T-helper 1 cell treated with Interleukin-12 subunit alpha and Interleukin-12 subunit beta and Interleukin-4 antibody, amounts not matched to agents 30 ng/mL and 1 ng/mL, for 36 hours (primary cell): Measurements from ENCODE around the gene PLEKHG7. TPM values are rescaled to one million over a fixed set of nuclear protein-coding genes. Genes with fewer than 3 reads are reported as not detected.
"Not testable (repeated sequence)": the region's sequence is repeated elsewhere in the genome, so short reads cannot be mapped to it uniquely, and the experiment has no call there.

Experiments used
- intact Hi-C: fragments of 100-400 bp; cut with micrococcal nuclease; formaldehyde crosslinking; loops from one replicate; pipeline ENCODE4 v1.15.1; 2024
- total RNA-seq: library from RNA; stranded (reverse); gene quantifications from 2 replicates; pipeline ENCODE4 v1.2.3, GENCODE V29; 2022

PLEKHG7 gene, protein sequence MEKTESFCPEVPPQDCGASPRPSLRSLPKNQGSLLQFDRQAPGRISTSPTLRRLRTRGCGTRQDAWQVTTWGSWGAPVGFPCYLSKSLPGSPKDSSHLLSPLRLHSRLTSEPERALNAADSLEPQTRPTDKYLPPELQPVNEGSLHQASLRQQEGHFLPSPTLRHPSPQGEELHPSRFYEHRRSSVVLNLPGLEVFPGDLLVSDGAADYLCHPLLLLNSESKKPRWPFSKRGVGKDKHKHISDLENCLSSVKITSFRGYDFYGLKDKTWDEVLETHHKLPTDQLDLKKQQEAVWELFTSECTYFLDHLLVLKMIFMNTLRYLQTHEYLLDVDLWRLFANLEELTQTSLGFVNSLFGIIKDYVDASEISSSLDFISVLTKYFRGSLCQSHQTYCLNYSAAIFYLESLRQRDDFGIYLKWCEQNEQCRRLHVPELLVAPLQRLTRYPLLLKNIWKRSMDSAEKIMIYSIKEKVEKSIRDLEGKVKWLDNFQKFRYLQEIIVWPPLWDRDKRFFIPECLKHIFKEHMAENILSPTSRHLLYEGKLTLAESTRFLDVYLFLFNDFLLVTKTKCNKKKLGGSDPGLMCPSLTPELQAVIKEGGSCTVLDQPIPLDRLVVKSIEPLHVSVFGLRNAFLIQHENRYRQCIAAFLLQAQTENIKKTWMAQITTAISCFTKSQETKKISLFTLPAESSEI
- total RNA-seq, result not detected in 2 replicates

DNA sequence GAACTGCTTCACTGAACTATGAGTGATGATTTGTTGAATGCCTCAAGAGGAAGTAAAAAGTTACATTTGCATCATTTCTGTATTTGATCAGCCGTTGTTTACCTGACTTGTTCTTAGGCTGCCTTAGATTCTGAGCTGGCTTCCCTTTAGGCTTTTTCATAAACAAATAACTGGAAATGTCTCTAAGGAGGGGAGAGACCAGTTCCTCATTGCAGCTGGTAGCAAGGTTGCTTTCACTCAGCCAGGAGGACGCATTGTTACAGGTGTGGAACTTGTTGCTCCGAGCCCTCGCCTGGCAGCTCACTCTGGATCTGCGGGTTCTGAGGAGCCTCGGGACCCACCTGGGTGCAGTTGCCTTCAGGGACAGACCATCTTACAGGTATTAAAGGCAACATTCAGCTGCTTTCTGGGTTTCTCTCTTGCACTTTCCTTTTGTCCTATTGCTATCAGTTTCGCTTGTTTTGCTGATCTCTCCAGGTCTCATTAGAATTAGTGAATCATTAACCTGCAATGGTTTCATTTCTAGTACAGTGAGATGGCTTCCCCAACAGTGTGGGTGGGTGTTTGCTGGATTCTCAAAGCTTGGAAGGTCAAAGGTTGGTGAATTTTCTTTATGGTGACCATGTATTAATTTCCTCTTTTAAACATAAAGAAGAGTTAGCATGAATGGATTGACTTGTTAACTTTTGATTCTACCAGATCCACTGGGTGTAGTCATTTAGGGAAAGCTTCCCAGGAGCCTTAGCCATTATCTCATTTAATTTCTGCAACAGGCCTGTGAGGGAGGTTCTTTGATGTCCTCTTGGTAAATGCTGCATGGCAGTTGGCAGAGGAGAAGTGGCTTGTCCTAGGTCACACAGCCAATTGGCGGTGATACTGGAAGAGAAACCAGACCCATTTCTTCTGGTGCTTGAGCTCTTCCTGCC, at the start of gene PLEKHG7:
TSS of gene PLEKHG7 (plus strand) at position 236 of the 926 bp plus-strand sequence. CDS start 3,643 bp downstream, outside the sequence.
- intact Hi-C loops, result no loop called here

GRCh38 chr12:92654256-92654655, 48.5 kb upstream of the PLEKHG7 start:
- intact Hi-C loops, result loop anchor here (5.0 kb wide), 1 partner anchor 152 kb away; no protein-coding TSS in a partner anchor

- intact Hi-C loops, result loop anchor here (5.0 kb wide), 1 partner anchor 153 kb away; no protein-coding TSS in a partner anchor
These were observed 47.9 kb upstream of the PLEKHG7 start for GRCh38 chr12:92654929-92655328.

DNA sequence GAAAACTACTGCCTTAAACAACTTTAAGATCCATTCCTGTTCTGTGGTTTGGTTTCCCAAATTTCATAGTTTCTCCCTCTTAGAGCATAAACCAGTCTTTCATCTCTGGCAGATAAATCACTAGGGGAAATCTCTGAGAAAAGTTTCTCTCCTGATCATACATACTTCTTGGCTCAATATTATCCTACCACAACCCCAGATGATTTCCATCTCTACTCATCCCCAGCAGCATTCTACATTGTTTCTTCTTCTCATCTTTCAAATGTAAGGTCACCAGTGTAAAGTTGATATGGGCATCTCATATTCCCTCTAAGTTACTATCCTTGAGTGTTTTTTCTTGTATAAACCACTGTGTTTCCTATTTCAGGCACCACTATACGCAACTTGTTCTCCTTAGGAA, 45.9 kb upstream of the PLEKHG7 start:
- intact Hi-C loops, result no loop called here

GRCh38 chr12:92657770-92658169, 45.0 kb upstream of the PLEKHG7 start:
- intact Hi-C loops, result no loop called here

DNA sequence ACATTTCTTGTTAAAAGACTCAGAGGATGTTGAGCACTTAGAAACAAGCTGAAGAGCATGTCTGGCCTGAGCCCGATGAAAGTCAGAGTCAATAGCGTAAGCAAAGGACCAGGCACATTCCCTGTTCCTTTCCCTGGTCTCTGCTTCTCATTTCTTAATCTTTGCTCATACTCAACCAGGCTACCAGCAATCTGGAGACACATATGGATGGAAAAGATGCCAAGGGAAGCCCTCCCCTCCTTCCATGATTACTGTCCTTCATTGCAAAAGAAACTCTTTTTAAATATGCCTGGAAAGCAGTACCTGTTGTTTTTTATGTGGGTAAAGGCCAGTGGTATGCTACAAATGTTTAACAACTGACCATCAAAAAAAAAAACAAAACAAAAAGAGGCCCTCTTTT, 44.2 kb upstream of the PLEKHG7 start:
- intact Hi-C loops, result no loop called here

DNA sequence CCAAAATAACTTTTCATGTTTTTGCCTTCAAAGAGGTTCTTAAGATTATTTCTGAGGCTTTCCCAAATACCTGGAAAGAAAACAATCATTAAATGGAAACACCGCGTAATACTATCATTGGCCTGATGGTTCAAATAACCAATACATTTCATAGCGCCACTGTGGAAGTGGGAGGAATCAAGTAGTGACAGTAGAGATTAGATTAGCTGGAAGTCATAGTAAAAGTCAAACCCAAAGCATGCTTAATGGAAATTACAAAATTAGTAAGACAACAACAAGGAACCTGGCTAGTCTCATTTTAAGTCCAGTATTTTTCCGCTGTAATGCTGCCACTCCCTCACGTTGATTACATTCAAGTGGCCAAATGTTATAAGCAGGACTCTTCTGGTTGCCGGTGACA, 41.5 kb upstream of the PLEKHG7 start:
- intact Hi-C loops, result no loop called here

DNA sequence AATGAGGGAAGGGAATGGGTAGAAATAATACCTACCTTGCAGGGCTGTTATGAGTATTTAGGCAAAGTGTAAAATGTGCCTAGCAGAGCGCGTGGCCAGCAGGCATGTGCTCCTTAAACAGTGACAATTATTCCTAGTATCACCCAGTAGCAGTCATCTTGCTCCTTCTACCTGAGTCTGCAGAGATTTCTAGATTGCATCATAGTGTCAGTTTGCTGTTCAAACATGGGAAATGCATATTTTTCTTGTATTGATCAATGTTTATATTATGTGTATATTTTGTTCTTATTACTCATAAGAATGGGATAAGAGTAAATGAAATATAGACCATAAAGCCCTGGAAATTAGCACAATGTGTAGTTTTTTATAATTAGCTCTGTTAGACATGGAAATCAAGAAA, 37.3 kb upstream of the PLEKHG7 start:
- intact Hi-C loops, result no loop called here

DNA sequence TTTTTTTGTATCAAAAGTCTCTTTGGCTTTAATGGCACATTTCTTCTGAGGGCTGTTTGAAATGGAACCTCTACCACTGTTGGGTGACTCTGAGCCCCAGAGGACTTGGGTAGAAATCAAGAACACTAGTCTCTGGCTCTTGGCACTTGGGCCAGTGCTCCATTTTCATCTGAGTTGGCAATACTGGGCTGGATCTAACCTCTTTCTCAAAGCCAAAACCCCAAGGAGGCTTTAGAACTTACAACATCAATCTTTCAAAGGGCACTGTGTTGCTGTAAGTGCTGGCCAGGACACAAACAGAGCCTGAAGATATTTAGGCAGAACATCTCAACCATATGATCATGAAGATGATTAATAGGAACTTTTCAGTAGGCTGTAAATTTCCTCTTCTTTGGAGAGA, 34.0 kb upstream of the PLEKHG7 start:
- intact Hi-C loops, result no loop called here

GRCh38 chr12:92671524-92671923, 31.3 kb upstream of the PLEKHG7 start:
- intact Hi-C loops, result not testable (repeated sequence)

DNA sequence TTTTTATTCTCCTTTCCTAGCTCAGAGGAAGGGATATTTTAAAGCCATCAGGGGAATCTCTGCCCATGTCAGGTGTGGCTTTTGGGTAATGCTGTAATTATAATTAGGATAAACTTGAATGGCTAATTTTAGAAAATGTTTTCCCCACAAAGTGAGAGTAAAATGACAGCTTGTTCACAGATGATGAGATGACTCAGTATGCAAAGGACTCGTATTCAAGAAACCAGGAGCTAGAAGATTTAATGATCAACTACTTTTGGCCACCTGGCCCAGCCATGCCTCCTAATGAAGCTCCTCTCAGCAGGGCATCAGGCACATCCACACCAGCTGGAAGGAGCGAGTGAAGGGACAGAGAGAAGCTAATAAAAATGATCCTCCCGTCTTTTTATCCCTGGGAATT, 29.0 kb upstream of the PLEKHG7 start:
- intact Hi-C loops, result no loop called here

- intact Hi-C loops, result no loop called here
These were observed 28.3 kb upstream of the PLEKHG7 start for GRCh38 chr12:92674500-92674899.

- intact Hi-C loops, result no loop called here
These were observed 27.5 kb upstream of the PLEKHG7 start for GRCh38 chr12:92675092-92675865.

GRCh38 chr12:92676710-92677109, 26.1 kb upstream of the PLEKHG7 start:
- intact Hi-C loops, result no loop called here

- intact Hi-C loops, result no loop called here
These were observed 12.2 kb upstream of the PLEKHG7 start for GRCh38 chr12:92690601-92691000.

- intact Hi-C loops, result no loop called here
These were observed 7.7 kb upstream of the PLEKHG7 start for GRCh38 chr12:92695056-92695455.

GRCh38 chr12:92695577-92695976, 7.2 kb upstream of the PLEKHG7 start:
- intact Hi-C loops, result no loop called here

DNA sequence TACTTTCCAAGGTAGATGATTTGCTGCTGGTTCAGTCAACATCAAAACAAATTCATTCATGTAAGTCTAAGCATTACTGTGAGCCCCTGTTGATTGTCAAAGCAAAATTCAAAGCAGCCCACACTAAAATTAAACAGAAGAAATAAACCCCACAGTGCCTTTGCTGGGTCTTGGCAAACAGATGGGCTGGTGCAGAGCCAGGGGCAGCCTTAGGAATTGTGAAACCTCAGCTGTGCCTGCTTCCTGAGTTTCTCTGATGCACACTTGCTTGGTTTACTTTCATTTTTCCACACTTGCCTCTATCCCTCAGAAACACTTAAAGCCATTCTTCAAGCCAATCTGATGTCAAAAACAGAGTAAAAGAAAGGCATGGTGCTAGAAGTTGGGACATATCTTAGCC, 6.6 kb upstream of the PLEKHG7 start:
- intact Hi-C loops, result no loop called here

DNA sequence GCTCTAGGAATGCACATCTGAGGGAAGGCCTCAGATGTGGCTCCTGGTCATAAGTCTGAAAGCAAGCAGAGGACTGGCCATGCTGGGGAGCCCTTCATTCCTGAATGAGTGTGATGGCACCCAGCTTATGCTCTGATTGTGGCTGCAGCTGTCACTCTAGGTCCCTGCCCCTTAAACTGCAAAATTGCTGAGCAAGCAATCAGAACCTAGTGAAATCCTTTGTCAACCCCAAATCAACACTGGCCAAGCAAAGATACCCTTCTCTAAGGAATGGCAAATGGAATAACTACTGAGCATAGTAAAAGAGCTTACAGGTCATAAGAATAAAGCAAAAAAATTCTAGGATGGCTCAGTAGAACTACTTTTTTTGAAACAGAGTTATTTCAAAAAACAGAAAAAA, 4.3 kb upstream of the PLEKHG7 start:
- intact Hi-C loops, result no loop called here

- intact Hi-C loops, result no loop called here
These were observed 1.3 kb upstream of the PLEKHG7 start for GRCh38 chr12:92701441-92701840.

DNA sequence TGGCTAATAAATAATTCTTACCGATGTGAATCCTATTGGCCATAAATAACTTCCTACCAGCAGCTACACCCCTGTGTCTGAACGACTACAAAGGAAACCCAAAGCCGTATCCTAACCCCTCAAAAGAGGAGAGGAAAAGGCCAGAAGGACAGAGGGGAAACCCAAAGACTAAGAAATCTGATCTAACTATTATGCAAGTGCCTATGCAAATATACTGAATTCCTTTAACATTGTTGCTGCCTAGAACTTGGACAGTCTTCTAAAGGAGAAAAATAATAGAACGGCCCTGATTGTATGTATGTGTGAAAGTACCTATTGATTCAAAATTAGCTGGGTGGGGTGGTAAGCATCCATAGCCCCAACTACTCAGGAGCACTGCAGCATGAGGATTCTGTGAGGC, 997 bp downstream of the PLEKHG7 start:
- intact Hi-C loops, result no loop called here
